SJSA1 (cell line): Measurements from ENCODE around the gene PMS2. TPM values are rescaled to one million over a fixed set of nuclear protein-coding genes. Genes with fewer than 3 reads are reported as not detected.
"Not testable (repeated sequence)": the region's sequence is repeated elsewhere in the genome, so short reads cannot be mapped to it uniquely, and the experiment has no call there.

Experiments
- DNase-seq, 2 experiments: peaks; one replicate each; pipeline ENCODE4 v3.0.0-alpha.2; 2015 to 2020; ENCODE audit warnings: low spot score in 2 of 2, low read depth in 1 of 2
- H3K27ac ChIP-seq: fragments of 250-450 bp; sonication (Bioruptor Pico); 2 replicates; pipeline ENCODE4 v1.5.1; 2020; ENCODE audit warnings: mild to moderate bottlenecking, moderate library complexity
- H3K27me3 ChIP-seq: fragments of 250-450 bp; sonication (Bioruptor Pico); replicated peaks from 2 replicates; pipeline ENCODE4 v1.5.1; 2020; ENCODE audit warnings: mild to moderate bottlenecking, moderate library complexity
- H3K36me3 ChIP-seq: fragments of 250-450 bp; sonication (Bioruptor Pico); 2 replicates; pipeline ENCODE4 v1.5.1; 2020; ENCODE audit warnings: mild to moderate bottlenecking
- H3K4me1 ChIP-seq: fragments of 250-450 bp; sonication (Bioruptor Pico); replicated peaks from 2 replicates; pipeline ENCODE4 v1.6.1; 2021; ENCODE audit warnings: mild to moderate bottlenecking
- H3K4me3 ChIP-seq: fragments of 250-450 bp; sonication (Bioruptor Pico); 2 replicates; pipeline ENCODE4 v1.5.1; 2020; ENCODE audit warnings: mild to moderate bottlenecking
- H3K9me3 ChIP-seq: fragments of 250-450 bp; sonication (Bioruptor Pico); replicated peaks from 2 replicates; pipeline ENCODE4 v1.5.1; 2020; ENCODE audit warnings: mild to moderate bottlenecking
- total RNA-seq: library from RNA; depleted of rRNA; stranded (reverse); fragments of >200 nt; shearing (Covaris generic); gene quantifications from 2 replicates; pipeline ENCODE4 v1.2.3, GENCODE V29; 2014

The PMS2 gene
- total RNA-seq, 1 experiment from 2014 or later = 13.1 TPM

DNA sequence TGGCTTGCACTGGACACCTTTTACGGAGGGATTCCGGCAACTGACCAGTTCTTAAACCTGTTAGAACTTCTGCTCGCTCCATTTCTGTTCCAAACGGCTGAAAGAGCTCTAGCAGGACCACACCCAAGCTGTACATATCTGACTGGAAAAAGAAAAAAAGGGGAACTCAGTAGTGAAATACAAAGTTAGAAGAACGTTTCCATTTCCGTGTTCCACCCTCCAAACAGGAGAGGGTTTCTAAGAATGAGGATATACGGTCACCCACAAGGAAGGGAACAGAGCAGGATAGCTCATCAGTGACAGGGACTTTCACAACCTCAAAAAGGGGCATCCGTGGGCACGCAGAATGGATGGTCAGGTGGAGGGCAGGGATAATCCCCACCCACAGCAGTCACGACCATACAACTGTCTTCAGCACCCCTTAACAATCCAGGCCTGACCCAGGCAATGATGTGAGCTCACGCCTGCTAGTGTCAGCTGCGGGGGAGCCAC lies 18.0 kb upstream of the PMS2 start:
- peaks cover 84% of the 10 kb centered on the region for H3K36me3 ChIP-seq
- no peaks in the 10 kb centered on the region for H3K4me1 ChIP-seq
- no peaks in the 10 kb centered on the region for H3K9me3 ChIP-seq
- DNase-seq = no peak
- no peak overlapping the region for H3K4me3 ChIP-seq
- no peaks in the 10 kb centered on the region for H3K27me3 ChIP-seq
- no peak overlapping the region for H3K27ac ChIP-seq

DNA sequence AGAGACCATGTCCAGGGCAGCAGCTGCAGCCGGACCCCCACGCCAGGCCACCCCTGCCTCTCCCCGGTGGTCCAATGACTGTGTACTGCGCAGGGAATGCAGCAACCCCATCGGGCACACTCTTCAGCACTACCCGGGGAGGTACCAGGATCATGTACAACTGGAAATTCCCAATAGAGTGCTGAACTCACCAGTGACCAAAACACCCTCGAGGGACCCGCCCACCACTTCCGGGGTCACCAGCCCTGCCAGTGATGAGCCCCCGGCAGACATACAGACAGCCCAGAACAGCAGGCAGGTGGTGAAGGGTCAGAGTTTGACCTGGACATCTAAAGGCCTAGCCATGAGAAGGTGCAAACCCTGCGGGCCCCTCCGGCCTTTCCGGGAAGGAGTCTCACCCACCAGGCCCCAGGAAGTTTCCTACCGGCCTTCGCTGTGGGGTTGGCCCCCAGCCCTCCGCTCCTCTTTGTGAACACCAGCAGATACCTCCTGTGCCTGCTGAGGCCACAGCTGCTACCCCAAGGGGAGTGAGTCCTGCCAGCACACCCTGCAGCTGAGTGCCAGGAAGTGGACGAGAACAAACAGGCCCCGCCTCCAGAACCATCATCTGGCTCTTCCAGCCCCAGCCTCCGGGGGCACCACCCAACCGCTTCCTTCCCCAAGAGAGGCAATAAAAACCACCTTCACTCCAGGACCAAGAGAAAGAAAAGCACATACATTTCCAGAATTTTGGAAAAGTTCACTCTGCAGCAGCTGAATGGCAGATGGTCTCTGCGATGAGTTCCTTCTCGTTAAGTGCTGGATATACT lies 17.4 kb upstream of the PMS2 start:
- Histone ChIP-seq H3K27me3 (no peaks in the 10 kb centered on the region), H3K9me3 (no peaks in the 10 kb centered on the region), H3K36me3 (peaks cover 86% of the 10 kb centered on the region), H3K4me1 (no peaks in the 10 kb centered on the region), H3K27ac (no peak overlapping the region), H3K4me3 (no peak overlapping the region)
- peak; percentile 28 to 63 for DNase-seq

DNA sequence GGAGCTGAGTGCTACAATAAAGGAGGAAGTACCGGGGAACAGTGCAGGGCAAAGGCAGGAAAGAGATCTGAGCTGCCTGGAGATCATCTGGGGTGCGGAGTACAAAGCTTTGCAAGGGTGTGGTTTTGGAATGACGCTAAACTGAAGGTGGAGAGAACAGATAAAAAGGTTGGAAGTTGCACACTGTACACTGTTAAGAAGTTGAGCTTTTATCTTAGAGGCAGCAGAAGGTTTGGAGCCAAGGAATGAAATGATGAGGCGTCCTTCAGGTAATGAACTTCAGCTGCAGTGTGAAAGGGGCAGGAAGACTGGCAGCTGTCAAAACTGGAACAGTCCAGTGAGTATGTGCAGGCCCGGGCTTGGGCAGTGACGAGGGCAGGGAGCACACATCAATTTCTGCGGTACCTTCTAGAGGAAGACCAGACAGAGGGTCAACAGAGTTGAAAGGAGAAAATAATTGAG lies 15.2 kb upstream of the PMS2 start:
- no peaks in the 10 kb centered on the region for H3K4me1 ChIP-seq
- H3K4me3 ChIP-seq = no peak overlapping the region
- no peaks in the 10 kb centered on the region for H3K9me3 ChIP-seq
- peaks cover 97% of the 10 kb centered on the region for H3K36me3 ChIP-seq
- H3K27me3 ChIP-seq = no peaks in the 10 kb centered on the region
- no peak overlapping the region for H3K27ac ChIP-seq
- no peak for DNase-seq

DNA sequence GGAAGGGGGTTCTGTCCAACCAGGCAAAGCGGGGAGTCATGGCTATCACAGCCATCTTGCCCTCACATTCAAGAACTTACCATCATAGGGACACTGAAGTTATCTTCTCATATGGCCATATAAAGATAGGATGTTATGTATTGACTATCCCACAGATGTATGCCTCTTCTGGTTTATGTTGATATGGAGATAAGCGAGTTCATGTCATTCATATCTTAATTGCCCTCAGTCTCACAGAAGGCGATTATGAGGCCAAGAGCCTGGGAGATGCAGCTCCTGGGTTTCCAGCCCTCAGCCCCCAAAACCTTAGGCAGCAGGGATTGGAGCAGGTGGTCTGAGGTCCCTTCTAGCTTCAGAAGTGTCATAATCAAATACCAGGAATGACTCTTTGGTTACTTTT lies 13.9 kb upstream of the PMS2 start:
- Histone ChIP-seq H3K36me3 (peaks cover 98% of the 10 kb centered on the region), H3K4me1 (no peaks in the 10 kb centered on the region), H3K27me3 (no peaks in the 10 kb centered on the region), H3K4me3 (no peak overlapping the region), H3K27ac (no peak overlapping the region), H3K9me3 (no peaks in the 10 kb centered on the region)
- DNase-seq = no peak

DNA sequence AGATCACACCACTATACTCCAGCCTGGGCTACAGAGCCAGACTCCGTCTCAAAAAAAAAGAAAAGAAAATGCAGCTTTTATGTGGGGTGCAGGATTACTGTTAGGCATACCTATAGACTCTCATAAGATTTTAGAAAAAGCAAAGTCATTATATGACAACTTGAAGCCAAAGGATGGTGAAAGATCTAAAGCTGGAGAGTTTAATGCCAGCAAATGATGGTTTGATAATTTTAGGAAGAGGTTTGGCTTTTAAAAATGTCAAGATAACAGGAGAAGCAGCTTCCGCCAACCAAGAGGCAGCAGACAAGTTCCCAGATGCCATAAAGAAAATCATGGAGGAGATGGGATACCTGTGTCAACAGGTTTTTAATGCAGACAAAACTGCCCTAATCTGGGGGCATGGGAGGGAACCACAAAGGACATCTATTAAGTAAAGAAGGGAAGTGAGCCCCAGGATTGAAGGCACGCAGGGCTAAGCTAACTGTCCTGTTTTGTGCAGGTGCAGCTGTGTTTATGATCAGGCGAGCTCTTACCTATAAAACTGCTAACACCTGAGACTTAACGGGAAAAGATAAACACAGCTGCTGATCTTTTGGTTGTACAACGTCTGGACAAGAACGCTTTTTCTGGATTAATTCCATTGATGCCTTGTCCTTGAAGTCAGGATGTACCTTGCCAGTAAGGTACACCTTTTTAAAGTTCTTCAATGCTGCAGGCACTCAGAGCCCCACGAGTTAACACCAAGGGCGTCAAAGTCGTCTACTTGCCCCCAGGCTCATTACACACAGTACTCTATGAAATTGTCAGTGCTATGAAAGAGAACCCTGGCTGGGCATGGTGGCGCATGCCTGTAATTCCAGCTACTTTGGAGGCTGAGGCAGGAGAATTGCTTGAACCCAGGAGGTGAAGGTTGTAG lies 11.8 kb upstream of the PMS2 start:
- no peak overlapping the region for H3K4me3 ChIP-seq
- H3K27ac ChIP-seq = no peak overlapping the region
- H3K36me3 ChIP-seq = peaks cover 100% of the 10 kb centered on the region
- H3K4me1 ChIP-seq = no peaks in the 10 kb centered on the region
- DNase-seq = no peak
- no peaks in the 10 kb centered on the region for H3K27me3 ChIP-seq
- H3K9me3 ChIP-seq = no peaks in the 10 kb centered on the region

DNA sequence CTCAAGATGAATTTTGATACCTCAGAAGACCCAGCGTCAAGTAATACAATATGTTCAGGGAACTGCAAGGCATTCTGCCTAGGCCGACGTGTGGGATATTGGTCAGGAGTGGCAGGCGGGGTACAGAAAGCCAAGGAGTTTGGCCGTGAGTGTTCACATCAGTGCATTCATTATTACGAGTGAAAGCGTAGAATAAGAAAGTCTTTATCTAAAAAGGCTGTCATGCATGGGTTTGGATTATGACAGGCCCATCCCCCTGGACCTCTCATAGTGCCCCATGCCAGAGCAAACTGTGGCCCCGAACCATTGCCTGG lies 7.8 kb upstream of the PMS2 start:
- no peaks in the 10 kb centered on the region for H3K9me3 ChIP-seq
- no peaks in the 10 kb centered on the region for H3K27me3 ChIP-seq
- no peaks in the 10 kb centered on the region for H3K4me1 ChIP-seq
- H3K36me3 ChIP-seq = peaks cover 73% of the 10 kb centered on the region
- no peak overlapping the region for H3K4me3 ChIP-seq
- H3K27ac ChIP-seq = no peak overlapping the region
- no peak for DNase-seq

DNA sequence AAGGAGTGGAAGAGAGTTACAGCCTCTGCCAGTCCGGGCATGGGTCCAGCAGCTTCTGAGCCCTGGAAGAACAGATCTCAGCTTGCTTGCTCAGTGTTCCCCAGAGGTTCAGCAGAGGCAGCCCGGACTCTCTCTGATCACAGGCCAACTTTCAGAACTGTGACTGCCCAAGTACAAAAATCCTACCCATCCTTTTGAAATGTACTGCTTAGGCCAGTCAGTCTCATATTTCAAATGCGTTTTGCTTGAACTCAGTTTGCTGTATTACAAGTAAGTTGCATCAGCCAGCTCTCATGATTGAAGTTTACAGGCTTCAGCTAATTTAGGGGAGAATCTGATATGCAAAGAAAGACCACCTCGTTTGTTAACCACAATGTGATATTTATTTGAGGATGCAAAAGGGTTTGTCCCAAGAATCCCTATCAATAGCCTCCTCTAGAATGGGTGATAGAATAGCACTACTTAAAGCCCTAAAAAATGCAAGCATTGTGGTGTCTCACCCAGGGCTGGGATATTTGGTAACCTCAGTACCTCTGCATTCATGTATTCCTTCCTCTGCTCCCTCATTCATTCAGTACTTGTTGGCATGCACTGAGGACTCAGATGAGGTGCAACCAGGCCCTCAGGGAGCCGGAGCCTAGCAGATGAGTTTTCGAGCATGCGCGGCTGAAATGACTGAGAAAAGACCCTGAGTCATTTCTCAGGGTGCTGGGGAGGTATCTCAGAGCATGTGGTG lies 7.2 kb upstream of the PMS2 start:
- H3K4me3 ChIP-seq = no peak overlapping the region

DNA sequence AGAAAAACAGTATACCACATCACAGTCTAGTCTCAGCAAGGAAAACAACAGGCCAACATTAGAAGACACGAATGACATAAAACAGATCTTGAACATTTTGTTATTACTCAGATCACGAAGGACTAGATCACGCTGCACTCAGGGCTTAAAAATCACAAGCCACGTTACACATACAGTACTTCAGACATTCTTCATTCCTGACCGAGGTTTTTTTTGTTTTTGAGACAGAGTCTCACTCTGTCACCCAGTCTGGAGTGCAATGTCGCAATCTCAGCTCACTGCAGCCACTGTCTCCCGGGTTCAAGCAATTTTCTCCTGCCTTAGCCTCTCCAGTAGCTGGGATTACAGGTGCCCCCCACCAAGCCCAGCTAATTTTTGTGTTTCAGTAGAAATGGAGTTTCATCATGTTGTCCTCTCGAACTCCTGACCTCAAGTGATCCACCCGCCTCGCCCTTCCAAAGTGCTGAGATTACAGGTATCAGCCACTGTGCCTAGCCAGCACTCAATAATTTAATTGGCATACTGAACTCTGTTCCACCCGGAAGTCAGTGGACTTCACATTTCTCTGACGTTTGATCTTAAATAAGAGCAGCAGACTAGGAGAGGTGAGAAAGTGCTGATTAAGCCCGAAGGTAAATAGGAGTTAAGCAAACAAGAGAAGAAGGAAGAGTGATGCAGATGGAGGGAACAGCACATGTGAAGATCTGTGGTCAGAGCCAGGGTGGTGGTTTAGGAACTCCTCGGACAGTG lies 3.7 kb upstream of the PMS2 start:
- Histone ChIP-seq H3K27me3 (no peaks in the 10 kb centered on the region), H3K36me3 (peaks cover 37% of the 10 kb centered on the region), H3K4me3 (no peak overlapping the region), H3K4me1 (no peaks in the 10 kb centered on the region), H3K9me3 (no peaks in the 10 kb centered on the region), H3K27ac (no peak overlapping the region)
- no peak for DNase-seq

More for the DNA sequence above, 7.2 kb upstream of the PMS2 start:
- Histone ChIP-seq H3K9me3 (no peaks in the 10 kb centered on the region), H3K27ac (peak overlapping the region; percentile 3; the same call in 1 of the 2 replicates), H3K36me3 (peaks cover 69% of the 10 kb centered on the region), H3K4me1 (no peaks in the 10 kb centered on the region), H3K27me3 (no peaks in the 10 kb centered on the region)
- DNase-seq = peak in 1 of 2 experiments; percentile 13

DNA sequence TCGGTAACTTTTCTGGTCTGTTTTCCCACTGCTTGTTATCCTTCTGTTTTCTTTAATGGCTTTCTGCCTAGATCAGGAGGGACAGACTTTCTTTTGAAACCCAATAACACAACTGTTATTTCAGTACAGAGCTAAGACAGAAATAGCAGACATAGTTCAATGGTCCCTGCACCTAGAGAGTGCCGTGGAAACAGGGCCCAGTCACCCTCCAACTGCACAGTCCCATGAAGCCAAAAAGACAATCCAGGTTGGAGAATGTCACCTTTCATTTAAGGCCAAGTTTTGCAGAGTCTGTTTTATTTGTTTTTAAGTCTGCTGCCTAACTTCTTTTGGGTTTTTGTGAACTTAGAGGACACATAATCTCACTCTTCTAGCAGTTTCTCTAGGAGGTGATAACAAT lies 2.7 kb upstream of the PMS2 start:
- DNase-seq = no peak
- no peak overlapping the region for H3K27ac ChIP-seq
- no peaks in the 10 kb centered on the region for H3K9me3 ChIP-seq
- no peaks in the 10 kb centered on the region for H3K27me3 ChIP-seq
- H3K36me3 ChIP-seq = peaks cover 27% of the 10 kb centered on the region
- H3K4me1 ChIP-seq = no peaks in the 10 kb centered on the region
- no peak overlapping the region for H3K4me3 ChIP-seq

DNA sequence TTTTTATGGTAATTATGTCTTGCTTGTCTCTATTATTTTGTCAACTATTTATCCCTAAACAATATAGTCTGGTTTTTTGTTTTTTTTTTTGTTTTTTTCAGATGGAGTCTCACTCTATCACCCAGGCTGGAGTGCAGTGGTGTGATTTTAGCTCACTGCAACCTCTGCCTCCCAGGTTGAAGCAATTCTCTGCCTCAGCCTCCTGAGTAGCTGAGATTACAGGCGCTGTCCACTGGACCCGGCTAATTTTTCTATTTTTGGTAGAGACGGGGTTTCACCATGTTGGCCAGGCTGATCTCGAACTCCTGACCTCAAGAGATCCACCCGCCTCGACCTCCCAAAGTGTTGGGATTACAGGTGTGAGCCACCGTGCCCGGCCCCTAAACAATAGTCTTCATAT lies 1.5 kb upstream of the PMS2 start:
- H3K4me3 ChIP-seq, H3K4me1 ChIP-seq, H3K27me3 ChIP-seq, H3K27ac ChIP-seq, H3K9me3 ChIP-seq, DNase-seq: not testable (repeated sequence)
- peaks cover 15% of the 10 kb centered on the region for H3K36me3 ChIP-seq

DNA sequence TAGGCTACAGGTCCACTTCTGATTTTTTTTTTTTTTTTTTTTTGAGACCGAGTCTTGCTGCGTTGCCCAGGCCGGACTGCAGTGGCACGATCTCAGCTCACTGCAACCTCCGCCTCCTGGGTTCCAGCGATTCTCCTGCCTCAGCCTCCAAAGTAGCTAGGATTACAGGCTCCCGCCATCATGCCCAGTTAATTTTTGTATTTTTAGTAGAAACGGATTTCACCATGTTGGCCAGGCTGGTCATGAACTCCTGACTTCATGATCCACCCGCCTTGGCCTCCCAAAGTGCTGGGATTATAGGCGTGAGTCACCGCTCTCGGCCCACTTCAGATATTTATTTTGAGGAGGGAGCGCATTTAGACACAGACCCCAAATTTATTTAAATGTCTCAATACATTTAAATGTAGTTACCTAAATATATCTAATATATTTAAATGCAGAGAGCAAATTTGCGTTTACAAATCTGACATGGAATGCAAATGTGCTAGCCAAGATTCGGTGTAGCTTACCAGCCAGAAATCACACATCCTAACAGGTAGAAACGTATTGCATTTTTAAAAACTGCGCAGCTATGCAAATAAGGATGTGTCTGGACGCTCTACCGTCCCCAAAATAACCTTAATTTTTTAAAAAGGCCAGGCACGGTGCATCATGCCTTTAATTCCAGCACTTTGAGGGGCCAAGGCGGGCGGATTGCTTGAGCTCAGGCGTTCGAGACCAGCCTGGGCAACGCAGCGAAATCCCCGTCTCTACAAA lies 836 bp downstream of the PMS2 start:
- DNase-seq, H3K4me1 ChIP-seq, H3K27ac ChIP-seq, H3K27me3 ChIP-seq, H3K36me3 ChIP-seq, H3K9me3 ChIP-seq: not testable (repeated sequence)
- peak overlapping the region; percentile 58 for H3K4me3 ChIP-seq

DNA sequence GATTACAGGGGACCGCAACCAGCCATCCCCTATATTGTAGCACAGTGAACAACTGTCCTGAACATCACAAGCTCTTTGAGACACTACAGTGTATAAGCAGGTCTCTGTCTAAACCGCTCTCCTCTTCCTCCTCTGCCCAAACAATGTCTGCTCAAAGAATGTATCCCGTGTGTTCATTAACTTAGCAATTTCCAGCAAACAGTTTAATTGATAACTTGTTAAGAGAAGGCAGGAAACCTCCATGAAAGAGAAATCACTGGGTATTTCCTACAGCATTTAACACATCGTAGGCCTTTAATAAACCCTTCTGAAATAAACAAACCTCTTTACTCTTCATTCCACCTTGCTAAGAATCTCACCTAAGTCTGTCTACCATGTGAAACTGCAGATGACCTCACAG lies 1.5 kb downstream of the PMS2 start:
- no peak overlapping the region for H3K27ac ChIP-seq
- H3K4me3 ChIP-seq = no peak overlapping the region
- DNase-seq = no peak
- no peaks in the 10 kb centered on the region for H3K9me3 ChIP-seq
- peaks cover 5% of the 10 kb centered on the region; the same call in 1 of the 2 replicates for H3K36me3 ChIP-seq
- H3K27me3 ChIP-seq = no peaks in the 10 kb centered on the region
- no peaks in the 10 kb centered on the region for H3K4me1 ChIP-seq
